HG03159 (cell line): Measurements from ENCODE around the gene PHOSPHO2.

Experiments used
- ATAC-seq: cut with Tn5 transposase; IDR thresholded peaks from one replicate; pipeline ENCODE4 v1.9.1; 2021; ENCODE audit warnings: mild to moderate bottlenecking, moderate library complexity; ENCODE audit not compliant: unreplicated experiment

Gene PHOSPHO2

GRCh38 chr2:169715379-169716237 is 21.3 kb downstream of the PHOSPHO2 start:
- no peak for ATAC-seq

DNA sequence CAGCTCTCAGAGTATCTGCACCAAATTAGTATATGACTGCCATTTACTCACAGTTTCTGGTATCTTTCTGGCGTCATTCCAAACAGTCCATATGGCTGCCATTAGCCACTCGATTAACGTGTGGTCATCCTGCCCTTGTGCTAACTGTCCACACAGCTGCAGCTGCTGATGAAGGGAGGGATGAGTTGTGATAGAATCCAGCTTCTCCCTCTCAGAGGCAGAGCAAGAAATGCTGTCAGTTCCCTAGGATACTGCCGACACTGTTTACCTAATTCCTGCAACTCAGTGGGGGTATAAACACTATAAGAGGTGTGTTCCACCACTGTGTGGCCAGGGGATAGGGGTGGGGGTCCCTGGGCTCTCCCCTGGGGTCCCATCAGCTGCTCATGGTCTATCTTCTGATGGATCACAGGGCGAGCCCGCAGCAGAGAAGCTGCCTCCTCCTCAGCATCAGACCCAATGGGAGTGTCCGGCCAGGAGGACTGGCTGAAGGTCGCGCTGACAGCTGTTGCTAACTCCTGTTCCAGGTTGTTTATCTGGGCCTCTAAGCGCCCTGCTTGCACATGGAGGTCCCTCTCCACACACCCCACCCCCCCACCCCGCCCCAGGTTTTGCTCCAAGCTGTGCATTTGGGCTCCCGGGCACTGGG is 22.1 kb downstream of the PHOSPHO2 start:
- ATAC-seq: no peak

DNA sequence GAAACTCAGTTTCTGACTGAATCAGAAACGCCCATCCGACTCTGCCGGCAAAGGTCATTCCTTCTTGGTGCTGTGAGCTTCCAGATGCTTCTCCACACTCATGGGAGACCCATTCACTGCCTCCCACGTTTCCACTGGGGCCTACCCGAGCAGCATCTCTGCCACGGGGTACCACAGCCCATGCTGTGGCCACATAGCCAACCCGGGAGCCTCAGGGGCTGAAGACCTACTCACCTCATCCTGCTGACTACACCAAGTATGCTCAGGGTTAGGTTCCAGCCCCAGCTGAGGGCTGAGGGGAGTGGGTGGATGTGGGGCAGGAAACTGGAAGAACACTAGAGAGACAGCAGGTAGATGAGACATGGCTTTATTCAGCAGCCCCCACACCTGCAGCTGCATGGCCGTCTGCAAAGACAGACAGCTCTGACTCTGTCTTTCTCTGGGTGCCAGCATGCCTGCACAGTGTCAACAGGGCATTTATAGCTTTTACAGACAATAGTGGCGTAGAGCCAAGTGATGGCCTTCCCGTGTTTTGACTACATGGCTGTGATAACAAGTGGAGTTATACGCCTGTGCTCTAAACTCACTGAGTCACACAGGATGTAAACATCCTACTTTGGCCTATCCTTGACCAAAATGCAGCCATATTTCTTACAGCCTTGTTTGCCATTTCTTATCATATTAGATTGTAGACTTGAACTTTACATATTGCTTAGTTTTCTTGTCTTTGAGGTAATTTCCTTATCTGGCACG is 22.8 kb downstream of the PHOSPHO2 start:
- ATAC-seq: no peak

DNA sequence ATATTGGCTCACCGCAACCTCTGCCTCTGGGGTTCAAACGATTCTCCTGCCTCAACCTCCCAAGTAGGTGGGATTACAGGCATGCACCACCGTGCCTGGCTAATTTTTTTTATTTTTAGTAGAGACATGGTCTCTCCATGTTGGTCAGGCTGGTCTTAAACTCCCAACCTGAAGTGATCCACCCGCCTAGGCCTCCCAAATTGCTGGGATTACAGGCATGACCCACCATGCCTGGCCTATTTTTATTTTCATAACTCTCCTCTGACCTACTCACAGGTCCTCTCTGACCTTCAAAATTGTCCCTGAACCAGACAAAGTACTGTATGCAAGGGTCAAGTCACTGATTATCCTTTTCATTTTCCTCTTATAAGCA is 23.4 kb downstream of the PHOSPHO2 start:
- ATAC-seq: no peak

GRCh38 chr2:169718930-169719504 is 24.7 kb downstream of the PHOSPHO2 start:
- ATAC-seq: no peak

DNA sequence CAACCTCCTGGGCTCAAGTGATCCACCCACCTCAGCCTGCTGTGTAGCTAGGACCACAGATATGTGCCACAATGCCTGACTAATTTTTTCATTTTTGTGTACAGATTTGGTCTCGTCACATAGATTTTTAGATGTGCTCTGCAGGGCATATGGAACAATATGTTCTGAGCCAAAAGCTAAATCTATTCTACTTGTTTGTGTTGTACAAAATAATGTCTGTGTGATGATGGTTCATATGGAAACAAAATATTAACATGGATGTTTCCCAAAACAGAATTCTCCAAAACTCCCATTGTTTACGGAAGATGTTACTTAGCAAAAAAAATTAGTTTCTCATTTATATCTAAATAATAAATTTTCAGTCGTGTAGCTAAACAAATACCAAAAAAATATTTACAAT is 26.7 kb downstream of the PHOSPHO2 start:
- ATAC-seq: no peak

DNA sequence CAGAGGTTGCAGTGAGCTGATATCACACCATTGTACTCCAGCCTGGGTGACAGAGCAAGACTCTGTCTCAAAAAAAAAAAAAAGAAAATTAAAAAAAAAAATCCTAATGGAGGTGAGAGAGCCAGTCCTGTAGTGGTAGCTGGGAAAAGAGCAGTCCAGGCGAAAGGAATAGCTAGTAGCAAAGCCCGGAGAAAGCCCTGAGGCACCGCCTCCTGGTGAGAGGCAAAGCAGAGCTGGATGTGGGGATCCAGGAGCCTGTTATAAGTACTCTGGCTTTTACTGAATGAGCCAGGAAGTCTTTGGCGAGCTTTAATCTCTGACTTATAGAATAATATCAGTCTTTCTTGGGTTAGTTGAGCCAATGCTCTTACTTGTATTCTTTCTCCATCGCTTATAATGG is 32.8 kb downstream of the PHOSPHO2 start:
- no peak for ATAC-seq

DNA sequence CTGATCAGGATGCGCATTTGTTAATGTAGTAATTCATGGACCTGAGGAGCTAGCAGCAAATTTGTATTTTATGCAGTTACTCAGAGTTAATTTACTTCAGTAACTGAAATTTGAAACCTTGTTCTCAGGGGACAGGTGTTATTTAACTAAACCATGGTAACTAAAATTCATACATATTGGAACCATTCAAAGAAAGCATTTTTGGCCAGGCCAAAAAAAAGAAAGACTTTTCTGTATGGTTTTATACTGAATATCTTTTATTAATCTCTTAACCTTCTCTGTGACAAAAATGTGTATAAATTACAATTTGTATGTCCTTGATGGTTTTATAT is 35.0 kb downstream of the PHOSPHO2 start:
- no peak for ATAC-seq

- no peak for ATAC-seq
These were observed 37.8 kb downstream of the PHOSPHO2 start for GRCh38 chr2:169732075-169732474.

DNA sequence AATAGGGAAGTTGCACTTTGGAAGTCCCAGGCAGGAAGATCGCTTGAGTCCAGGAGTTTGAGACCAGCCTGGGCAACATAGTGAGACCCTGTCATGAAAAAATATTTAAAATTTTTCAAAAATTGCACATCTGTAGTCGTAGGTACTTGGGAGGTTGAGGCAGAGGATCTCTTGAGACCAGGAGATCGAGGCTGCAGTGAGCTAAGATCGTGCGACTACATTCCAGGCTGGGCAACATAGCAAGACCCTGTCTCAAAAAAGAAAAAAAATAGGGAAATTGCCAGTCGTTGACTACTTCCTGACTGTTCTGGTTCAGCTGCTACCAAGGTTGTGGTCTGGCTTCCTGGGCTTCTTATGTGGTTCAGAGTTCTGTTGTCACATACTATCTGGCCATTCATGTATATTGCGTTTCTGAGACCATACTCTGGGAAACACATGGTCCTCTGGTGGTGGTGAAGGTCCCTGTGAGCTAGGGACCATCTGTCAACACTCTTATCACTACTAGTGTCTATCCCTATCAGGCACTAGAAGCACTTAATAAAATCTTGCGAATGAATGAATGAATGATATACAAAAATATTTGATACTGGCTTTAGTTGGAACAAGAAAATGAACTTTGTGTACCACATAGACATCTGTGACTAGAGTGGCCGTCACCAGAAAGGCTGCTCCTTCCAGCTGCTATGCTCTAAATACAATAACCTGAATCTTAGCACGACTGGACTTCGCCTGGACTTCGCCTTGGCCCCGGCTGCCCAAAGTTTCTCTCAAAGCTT is 38.5 kb downstream of the PHOSPHO2 start:
- ATAC-seq: no peak

- ATAC-seq: peak; percentile 39
These were observed 40.0 kb downstream of the PHOSPHO2 start for GRCh38 chr2:169734169-169734847.

DNA sequence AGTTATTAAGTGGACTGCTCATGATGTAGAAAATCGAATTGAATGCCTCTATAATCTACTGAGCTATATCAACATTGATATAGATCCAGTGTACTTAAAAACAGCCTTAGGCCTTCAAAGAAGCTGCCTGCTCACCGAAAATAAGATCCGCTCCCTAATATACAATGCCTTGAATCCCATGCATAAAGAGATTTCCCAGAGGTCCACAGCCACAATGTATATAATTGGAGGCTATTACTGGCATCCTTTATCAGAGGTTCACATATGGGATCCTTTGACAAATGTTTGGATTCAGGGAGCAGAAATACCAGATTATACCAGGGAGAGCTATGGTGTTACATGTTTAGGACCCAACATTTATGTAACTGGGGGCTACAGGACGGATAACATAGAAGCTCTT is 41.4 kb downstream of the PHOSPHO2 start:
- no peak for ATAC-seq

DNA sequence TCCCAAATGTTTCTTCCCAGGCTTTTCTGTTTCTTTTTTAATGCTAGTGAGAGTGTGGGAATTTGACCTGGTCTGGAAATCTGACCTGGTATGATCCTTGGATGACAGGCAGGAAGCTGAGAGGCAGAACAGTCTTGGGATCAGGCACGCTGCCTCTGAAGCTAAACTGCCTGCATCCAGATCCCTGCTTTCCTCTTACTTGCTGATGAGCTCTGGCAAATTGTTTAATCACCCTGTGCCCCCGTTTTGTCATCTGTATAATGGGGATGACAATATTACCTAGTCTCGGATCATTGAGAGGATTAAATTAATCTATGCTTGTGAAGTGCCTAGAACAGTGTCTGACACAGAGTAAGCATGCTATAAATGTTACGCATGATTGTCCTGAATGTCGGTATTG is 42.6 kb downstream of the PHOSPHO2 start:
- ATAC-seq: no peak

GRCh38 chr2:169738566-169739229 is 44.4 kb downstream of the PHOSPHO2 start:
- no peak for ATAC-seq

GRCh38 chr2:169739351-169739750 is 45.1 kb downstream of the PHOSPHO2 start:
- ATAC-seq: no peak

GRCh38 chr2:169743549-169743948 is 49.3 kb downstream of the PHOSPHO2 start:
- no peak for ATAC-seq

DNA sequence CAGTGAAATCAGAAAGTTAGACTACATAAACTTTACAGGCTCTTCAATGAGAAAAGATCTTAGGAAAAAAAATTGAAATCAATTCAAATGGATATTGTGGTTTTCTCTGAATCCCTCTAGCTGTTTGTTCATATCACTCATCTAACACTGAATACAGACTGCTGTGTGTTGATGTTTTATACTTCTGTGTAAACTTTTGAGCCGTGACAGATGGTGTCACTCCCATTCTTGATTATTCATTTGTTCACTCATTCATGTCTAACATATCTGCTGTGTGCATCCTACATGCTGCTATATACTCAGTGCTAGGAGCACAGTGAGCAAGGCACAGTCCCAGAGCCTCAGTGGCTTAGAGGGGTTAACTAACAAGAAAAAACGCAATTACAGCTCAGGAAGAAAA is 52.0 kb downstream of the PHOSPHO2 start:
- ATAC-seq: no peak

GRCh38 chr2:169748319-169748718 is 54.0 kb downstream of the PHOSPHO2 start:
- no peak for ATAC-seq
